Stomach (tissue), 4 donors: ENCODE data around the gene ZNF827.

Experiments used
- POLR2A ChIP-seq, 4 donors: fragments of 450-650 bp; IDR thresholded peaks; one replicate each; pipeline ENCODE4 v1.6.1; 2016; ENCODE audit warnings: antibody characterized with exemption in 4 of 4, control low read depth in 2 of 4, mild to moderate bottlenecking in 1 of 4, moderate library complexity in 1 of 4
- POLR2AphosphoS5 ChIP-seq, 3 donors: sonication (generic); formaldehyde crosslinking; IDR thresholded peaks; one replicate each; pipeline ENCODE4 v1.6.1; 2016; ENCODE audit warnings: antibody characterized with exemption in 3 of 3

DNA sequence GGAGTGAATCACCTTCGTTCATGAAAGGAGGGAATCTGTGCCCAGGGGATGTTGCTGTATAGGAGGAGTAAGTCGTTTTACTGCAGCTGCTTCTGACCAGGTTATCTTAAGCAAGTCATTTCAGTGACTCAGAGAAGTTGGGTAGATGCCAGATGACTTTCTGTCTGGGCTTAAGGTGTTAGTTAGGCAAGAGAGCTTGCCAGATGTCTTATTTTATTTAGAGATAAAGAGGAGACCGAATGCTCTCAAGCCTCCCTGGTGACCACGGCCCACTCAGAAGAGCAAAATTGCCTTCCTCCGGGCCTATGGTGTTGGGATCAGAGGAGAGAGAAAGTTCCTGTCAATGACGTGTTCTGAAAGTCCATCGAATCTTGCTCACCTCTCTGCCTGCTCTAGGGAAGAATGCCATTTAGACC is 16.3 kb upstream of the ZNF827 start:
- TF ChIP-seq POLR2A (IDR thresholded peaks at IDR 0.05) (no peak), POLR2AphosphoS5 (IDR thresholded peaks at IDR 0.05) (no peak)
